Skin of body (tissue), 2 donors: ENCODE results near the gene PDE1C. TPM values are rescaled to one million over a fixed set of nuclear protein-coding genes. Genes with fewer than 3 reads are reported as not detected.

Experiments used
- DNase-seq: peaks from one replicate; lab custom pipeline; 2025; lab: John Stamatoyannopoulos, UW
- total RNA-seq: library from RNA; depleted of rRNA; stranded (reverse); fragments of >200 nt; gene quantifications from one replicate; pipeline ENCODE4 v1.2.3, GENCODE V29; 2014

PDE1C gene
- total RNA-seq, 1 donor from 2014 or later: 1.2 TPM

GRCh38 chr7:31783221-31783620, 287.0 kb downstream of the PDE1C start:
- DNase-seq: no peak

GRCh38 chr7:31782411-31782991, 287.7 kb downstream of the PDE1C start:
- no peak for DNase-seq

- no peak for DNase-seq
Measured at GRCh38 chr7:31778296-31778695, 291.9 kb downstream of the PDE1C start.

- DNase-seq: no peak
Measured at GRCh38 chr7:31776616-31777015, 293.6 kb downstream of the PDE1C start.

- DNase-seq: no peak
Measured at GRCh38 chr7:31775556-31775955, 294.7 kb downstream of the PDE1C start.

GRCh38 chr7:31772211-31772610, 298.0 kb downstream of the PDE1C start:
- no peak for DNase-seq

GRCh38 chr7:31767686-31768358, 302.4 kb downstream of the PDE1C start:
- DNase-seq: no peak

- no peak for DNase-seq
Measured at GRCh38 chr7:31764462-31764861, 305.7 kb downstream of the PDE1C start.

- DNase-seq: no peak
Measured at GRCh38 chr7:31763548-31763947, 306.7 kb downstream of the PDE1C start.

- no peak for DNase-seq
Measured at GRCh38 chr7:31761646-31762045, 308.6 kb downstream of the PDE1C start.

GRCh38 chr7:31758755-31759154, 311.5 kb downstream of the PDE1C start:
- no peak for DNase-seq

- DNase-seq: no peak
Measured at GRCh38 chr7:31751726-31752125, 318.5 kb downstream of the PDE1C start.

GRCh38 chr7:31748084-31748483, 322.1 kb downstream of the PDE1C start:
- DNase-seq: no peak

GRCh38 chr7:31747553-31747952, 322.7 kb downstream of the PDE1C start:
- DNase-seq: no peak

- DNase-seq: peak; percentile 36
Measured at GRCh38 chr7:31744294-31744874, 325.8 kb downstream of the PDE1C start.

- DNase-seq: no peak
Measured at GRCh38 chr7:31741852-31742251, 328.4 kb downstream of the PDE1C start.

GRCh38 chr7:31735991-31736982, 333.9 kb downstream of the PDE1C start:
- peak; percentile 53 for DNase-seq

GRCh38 chr7:31734456-31734855, 335.8 kb downstream of the PDE1C start:
- DNase-seq: peak; percentile 5

- DNase-seq: no peak
Measured at GRCh38 chr7:31729195-31729804, 340.9 kb downstream of the PDE1C start.

GRCh38 chr7:31724696-31725095, 345.5 kb downstream of the PDE1C start:
- DNase-seq: no peak

GRCh38 chr7:31720366-31720765, 349.8 kb downstream of the PDE1C start:
- no peak for DNase-seq
